IMR-90 (cell line): ENCODE data around the gene PDE4B.

Source experiments
- BHLHE40 ChIP-seq: fragments of 150-350 bp; IDR thresholded peaks from 2 replicates; pipeline ENCODE4 v1.6.1; 2016; ENCODE audit warnings: mild to moderate bottlenecking, low read depth, low read length
- CEBPB ChIP-seq: IDR thresholded peaks from 2 replicates; pipeline ENCODE4 v1.6.1; 2012; ENCODE audit warnings: low read depth, low read length, improper control_type of control experiment
- CHD1 ChIP-seq: IDR thresholded peaks from 2 replicates; pipeline ENCODE4 v1.6.1; 2012; ENCODE audit warnings: low read depth, low read length, improper control_type of control experiment
- CTCF ChIP-seq: conservative IDR thresholded peaks from 2 replicates; pipeline ENCODE4 v1.5.1; 2012; ENCODE audit warnings: mild to moderate bottlenecking, low read depth, low read length, improper control_type of control experiment
- ELK1 ChIP-seq: fragments of 150-350 bp; IDR thresholded peaks from 2 replicates; pipeline ENCODE4 v1.6.1; 2016; ENCODE audit warnings: low read depth, mild to moderate bottlenecking, low read length, moderate library complexity, borderline replicate concordance
- MAZ ChIP-seq: IDR thresholded peaks from 2 replicates; pipeline ENCODE4 v1.6.1; 2012; ENCODE audit warnings: low read depth, mild to moderate bottlenecking, low read length, improper control_type of control experiment, moderate library complexity, borderline replicate concordance
- POLR2A ChIP-seq: IDR thresholded peaks from 2 replicates; pipeline ENCODE4 v1.6.1; 2012; ENCODE audit warnings: mild to moderate bottlenecking, low read depth, low read length
- RAD21 ChIP-seq: IDR thresholded peaks from 2 replicates; pipeline ENCODE4 v1.6.1; 2012; ENCODE audit warnings: low read length, improper control_type of control experiment
- RCOR1 ChIP-seq: IDR thresholded peaks from 2 replicates; pipeline ENCODE4 v1.6.1; 2012; ENCODE audit warnings: mild to moderate bottlenecking, low read length, improper control_type of control experiment; ENCODE audit not compliant: insufficient replicate concordance
- RFX5 ChIP-seq: IDR thresholded peaks from 2 replicates; pipeline ENCODE4 v1.8.0; 2012; ENCODE audit warnings: low read depth, mild to moderate bottlenecking, low read length, moderate library complexity
- SMC3 ChIP-seq: fragments of 150-350 bp; IDR thresholded peaks from 2 replicates; pipeline ENCODE4 v1.6.1; 2016; ENCODE audit warnings: low read depth, mild to moderate bottlenecking, antibody characterized with exemption, low read length, moderate library complexity
- USF2 ChIP-seq: fragments of 150-350 bp; IDR thresholded peaks from 2 replicates; pipeline ENCODE4 v1.6.1; 2017; ENCODE audit warnings: mild to moderate bottlenecking, antibody characterized with exemption, low read length, low read depth

GRCh38 chr1:66384258-66384921, 591.7 kb downstream of the PDE4B start:
- no peak for TF ChIP-seq SMC3
- TF ChIP-seq BHLHE40 = no peak
- TF ChIP-seq ELK1 = no peak
- no peak for TF ChIP-seq CTCF
- no peak for TF ChIP-seq POLR2A
- TF ChIP-seq RFX5 = no peak
- TF ChIP-seq RAD21 = no peak
- TF ChIP-seq CHD1 = no peak
- TF ChIP-seq MAZ = no peak
- TF ChIP-seq RCOR1 = no peak
- TF ChIP-seq CEBPB = no peak
- no peak for TF ChIP-seq USF2
